Stimulated activated CD4-positive, alpha-beta T cell treated with anti-CD3 and anti-CD28 coated beads, Interleukin-4, amount 100 ng/mL, for 24 hours (primary cell): ENCODE data around the gene CRYBG1.
"Not testable (repeated sequence)": the region's sequence is repeated elsewhere in the genome, so short reads cannot be mapped to it uniquely, and the experiment has no call there.

Experiments used
- DNase-seq: peaks from one replicate; pipeline ENCODE4 v3.0.0-alpha.2; 2020

Gene CRYBG1

GRCh38 chr6:106557837-106558236 is 197.3 kb downstream of the CRYBG1 start:
- no peak for DNase-seq

DNA sequence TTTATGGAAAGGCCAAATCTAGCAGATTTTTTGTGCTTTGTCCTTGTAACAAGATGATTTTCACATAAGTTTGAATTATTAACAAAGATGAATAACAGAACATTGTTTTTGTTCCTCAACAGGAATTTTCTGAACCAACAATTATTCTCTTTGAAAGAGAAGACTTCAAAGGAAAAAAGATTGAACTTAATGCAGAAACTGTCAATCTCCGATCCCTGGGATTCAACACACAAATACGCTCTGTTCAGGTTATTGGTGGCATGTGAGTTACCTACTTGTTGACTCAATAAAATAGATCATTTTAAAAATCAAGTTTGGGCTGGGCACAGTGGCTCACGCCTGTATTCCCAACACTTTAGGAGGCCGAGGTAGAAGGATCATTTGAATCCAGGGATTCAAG is 197.8 kb downstream of the CRYBG1 start:
- DNase-seq = no peak

DNA sequence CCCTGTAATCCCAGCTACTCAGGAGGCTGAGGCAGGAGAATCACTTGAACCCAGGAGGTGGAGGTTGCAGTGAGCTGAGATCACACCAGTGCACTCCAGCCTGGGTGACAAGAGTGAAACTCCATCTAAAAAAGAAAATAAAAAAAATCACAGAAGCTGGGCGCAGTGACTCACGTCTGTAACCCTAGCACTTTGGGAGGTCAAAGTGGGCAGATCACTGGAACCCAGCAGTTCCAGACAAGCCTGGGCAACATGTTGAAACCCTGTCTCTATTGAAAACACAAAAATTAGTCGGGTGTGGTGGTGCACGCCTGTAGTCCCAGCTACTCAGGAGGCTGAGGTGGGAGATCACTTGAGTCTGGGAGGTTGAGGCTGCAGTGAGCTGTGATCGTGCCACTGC is 199.1 kb downstream of the CRYBG1 start:
- not testable (repeated sequence) for DNase-seq

- DNase-seq = peak; percentile 17
These were observed 200.6 kb downstream of the CRYBG1 start for GRCh38 chr6:106560996-106561685.

DNA sequence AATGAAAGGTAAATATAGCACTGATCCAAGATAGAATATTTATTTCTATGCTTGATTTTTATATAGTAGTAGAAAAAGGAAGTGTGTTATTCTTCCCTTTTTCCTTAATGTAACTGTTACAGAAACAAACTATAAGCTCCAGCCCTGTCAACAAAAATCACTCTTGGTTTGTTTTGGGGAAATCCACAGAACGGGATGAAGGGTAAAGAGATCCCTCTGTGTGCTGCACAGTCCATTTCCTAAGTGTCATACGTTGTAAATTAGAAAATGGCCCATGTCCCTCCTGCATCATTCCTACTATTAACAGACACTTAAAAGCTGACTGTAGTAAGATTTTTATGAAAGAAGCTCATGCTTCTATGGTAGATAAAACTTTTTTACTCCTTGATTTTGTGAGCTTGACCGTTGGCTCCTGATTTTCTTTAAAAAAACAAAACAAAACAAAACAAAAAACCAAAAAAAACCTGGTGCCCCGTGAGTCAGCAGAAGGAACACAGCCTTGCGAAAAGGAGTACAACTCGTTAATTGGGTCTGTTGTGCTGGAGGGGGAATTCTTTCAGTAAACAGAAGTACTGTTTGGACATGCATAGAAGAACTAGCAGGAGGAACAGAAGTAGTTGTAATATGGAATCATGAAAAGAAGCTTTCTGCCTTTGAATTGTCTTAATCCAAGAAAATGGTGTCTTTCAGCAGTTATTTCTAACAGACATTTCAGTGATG is 201.3 kb downstream of the CRYBG1 start:
- no peak for DNase-seq

DNA sequence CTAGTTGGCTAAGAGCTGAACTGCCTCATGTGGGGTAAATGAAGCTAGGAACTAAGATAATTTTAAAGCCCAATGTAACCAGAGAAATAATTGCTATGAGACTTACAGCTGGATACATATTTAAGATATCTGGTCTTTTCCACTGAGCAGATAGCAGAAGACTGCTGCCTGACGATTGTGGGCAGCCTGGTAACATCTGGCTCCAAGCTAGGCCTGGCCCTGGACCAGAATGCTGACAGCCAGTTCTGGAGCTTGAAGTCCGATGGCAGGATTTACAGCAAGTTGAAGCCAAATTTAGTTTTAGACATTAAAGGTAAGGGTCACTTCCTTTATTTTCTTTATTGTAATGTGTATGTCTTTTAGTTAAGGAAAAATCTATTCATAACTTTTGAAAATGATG is 203.1 kb downstream of the CRYBG1 start:
- DNase-seq = no peak

GRCh38 chr6:106564476-106564875 is 204.0 kb downstream of the CRYBG1 start:
- no peak for DNase-seq

DNA sequence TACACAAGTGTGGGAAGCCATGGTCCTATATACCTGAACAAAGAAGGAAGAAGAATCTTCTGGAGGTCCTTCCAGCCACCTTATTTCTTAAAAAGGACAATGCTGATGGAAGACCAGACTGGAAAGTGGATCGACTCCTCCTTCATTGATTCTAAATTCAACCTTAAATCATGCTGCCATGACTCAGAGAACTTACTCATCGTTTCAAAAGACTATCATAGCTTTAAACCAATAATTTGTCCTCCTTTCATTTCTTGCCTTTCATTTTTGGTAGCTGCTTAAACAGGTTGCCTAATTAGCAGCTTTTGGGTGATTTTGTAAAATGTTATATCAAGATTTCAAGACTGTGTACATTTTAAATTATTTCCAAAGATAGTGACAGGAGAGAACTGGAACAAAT is 208.0 kb downstream of the CRYBG1 start:
- no peak for DNase-seq

DNA sequence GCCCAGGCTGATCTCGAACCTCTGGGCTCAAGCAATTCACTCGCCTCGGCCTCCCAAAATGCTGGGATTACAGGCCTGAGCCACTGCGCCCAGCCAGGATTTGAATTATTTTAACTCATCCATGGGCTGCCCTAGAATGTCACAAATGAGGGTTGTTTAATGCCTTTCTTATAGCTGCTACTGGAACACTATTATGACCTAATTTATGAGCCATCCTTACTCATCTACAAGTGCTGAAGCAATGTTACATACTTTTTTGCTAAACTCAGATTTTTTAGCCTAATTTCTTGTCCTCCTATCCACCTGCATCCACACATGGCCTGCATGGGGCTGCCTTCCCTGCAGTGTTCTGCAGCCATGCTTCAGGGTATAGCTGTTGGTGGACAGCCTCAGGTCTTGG is 208.9 kb downstream of the CRYBG1 start:
- no peak for DNase-seq

DNA sequence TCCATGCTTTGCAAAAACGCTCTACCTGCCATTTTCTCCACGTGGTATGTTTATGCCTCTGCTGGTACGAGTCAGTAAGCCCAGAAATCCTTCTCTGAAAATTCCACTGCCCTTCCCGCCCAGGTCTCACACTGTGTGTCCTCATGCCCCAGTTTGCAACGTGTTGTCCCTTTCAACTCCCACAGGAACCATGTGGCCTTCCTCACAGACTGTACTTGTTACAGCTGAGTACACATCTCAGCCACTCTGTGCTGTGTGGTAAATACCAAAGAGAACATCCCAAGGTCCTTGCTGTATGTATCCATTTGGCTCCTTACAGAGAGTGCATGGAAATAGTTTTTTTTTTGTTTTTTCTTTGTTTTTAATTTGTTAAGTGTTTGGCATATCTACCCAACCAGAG is 211.9 kb downstream of the CRYBG1 start:
- DNase-seq = no peak

- no peak for DNase-seq
These were observed 212.5 kb downstream of the CRYBG1 start for GRCh38 chr6:106572875-106573585.

- DNase-seq = no peak
These were observed 214.4 kb downstream of the CRYBG1 start for GRCh38 chr6:106574741-106575458.

- DNase-seq = no peak
These were observed 218.8 kb downstream of the CRYBG1 start for GRCh38 chr6:106579281-106579680.

DNA sequence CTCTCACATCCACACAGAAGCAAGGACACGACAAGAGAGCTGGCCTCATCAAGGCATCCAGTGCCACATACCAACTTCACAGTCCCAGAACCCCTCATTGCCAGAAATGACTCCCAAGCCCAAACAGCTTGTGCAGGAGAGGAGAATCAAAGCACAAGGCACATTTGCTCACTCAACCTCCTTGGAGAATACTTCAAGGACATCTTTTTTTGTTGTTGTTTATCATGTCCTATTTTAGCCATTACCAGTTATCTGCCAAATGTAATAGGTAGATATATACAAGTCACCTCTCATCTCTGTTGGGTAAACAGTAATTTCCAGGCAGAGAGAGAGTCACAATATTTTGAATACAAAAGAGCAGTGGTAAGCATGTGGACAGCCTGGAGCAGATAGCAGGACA is 221.0 kb downstream of the CRYBG1 start:
- DNase-seq = no peak

GRCh38 chr6:106586815-106587415 is 226.4 kb downstream of the CRYBG1 start:
- no peak for DNase-seq

DNA sequence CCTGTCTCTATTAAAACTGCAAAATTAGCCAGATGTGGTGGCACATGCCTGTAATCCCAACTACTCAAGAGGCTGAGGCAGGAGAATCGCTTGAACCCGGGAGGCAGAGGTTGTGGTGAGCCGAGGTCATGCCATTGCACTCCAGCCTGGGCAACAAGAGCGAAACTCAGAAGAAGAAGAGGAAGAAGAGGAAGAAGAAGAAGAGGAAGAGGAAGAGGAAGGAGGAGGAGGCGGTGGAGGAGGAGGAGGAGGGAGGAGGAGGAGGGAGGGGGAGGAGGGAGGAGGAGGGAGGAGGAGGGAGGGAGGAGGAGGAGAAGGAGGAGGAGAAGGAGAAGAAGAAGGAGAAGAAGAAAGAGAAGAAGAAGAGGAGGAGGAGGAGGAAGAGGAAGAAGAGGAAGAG is 228.4 kb downstream of the CRYBG1 start:
- not testable (repeated sequence) for DNase-seq

DNA sequence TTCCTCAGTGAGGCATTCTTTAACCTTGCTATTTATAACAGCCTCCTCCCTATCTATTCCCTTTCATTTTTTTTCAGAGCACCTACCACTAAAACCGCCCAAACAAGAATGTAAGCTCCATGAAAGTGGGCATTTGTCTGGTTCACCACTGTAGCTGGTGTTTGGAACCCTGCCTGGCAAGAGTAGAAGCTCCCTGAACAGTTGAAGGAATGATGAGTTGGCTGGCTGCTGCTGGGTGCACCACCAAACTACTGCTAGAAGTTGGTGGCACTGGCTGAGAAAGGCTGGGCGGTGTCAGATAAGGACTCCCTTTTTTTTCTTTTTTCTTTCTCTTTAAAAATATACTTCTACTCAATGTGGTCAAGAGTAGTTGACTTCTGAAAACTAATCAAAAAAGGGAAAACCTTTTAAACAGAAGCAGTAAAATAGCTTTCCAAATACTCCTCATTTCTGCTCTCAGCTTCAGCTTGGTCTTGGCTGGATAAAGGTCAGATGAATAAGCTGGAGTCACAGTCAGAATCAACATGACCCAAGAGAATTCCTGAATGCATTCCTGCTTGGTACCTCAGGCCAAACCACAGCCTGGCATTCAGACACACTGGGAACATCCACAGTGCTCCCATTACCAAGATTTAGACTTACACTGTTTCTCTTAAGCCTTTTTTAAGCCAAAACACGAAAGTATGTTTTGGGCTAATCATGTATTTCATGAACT is 230.8 kb downstream of the CRYBG1 start:
- no peak for DNase-seq

- no peak for DNase-seq
These were observed 238.9 kb downstream of the CRYBG1 start for GRCh38 chr6:106599440-106599839.

- no peak for DNase-seq
These were observed 239.8 kb downstream of the CRYBG1 start for GRCh38 chr6:106600329-106600728.

DNA sequence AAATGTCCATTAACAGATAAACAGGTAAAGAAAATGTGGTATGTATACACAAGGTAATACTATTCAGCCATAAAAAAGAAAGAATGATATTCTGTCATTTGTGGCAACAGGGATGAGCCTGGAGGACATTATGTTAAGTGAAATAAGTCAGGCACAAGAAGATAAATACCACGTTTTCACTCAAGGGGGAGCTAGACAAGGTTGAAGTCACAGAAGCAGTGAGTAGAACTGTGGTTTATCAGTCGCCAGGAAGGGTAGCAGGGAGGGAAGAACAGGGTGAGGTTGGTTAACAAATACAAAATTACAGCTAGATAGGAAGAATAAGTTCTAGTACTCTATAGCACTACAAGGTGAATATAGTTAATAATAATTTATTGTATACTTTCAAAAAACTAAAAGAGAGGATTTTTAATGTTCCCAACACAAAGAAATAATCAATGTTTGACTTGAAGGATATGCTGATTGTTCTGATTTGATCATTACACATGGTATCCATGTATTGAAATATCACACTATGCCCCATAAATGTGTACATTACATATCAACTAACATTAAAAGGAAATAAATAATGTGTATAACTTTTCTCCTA is 247.7 kb downstream of the CRYBG1 start:
- peak; percentile 34 for DNase-seq

GRCh38 chr6:106609699-106610098 is 249.2 kb downstream of the CRYBG1 start:
- no peak for DNase-seq

- no peak for DNase-seq
These were observed 250.5 kb downstream of the CRYBG1 start for GRCh38 chr6:106611030-106611429.
